HG02870 (cell line): ENCODE data around the gene GNAZ.

Experiments used
- ATAC-seq: cut with Tn5 transposase; IDR thresholded peaks from one replicate; pipeline ENCODE4 v1.9.1; 2021; ENCODE audit warnings: mild to moderate bottlenecking, moderate library complexity; ENCODE audit not compliant: unreplicated experiment

The GNAZ gene

DNA sequence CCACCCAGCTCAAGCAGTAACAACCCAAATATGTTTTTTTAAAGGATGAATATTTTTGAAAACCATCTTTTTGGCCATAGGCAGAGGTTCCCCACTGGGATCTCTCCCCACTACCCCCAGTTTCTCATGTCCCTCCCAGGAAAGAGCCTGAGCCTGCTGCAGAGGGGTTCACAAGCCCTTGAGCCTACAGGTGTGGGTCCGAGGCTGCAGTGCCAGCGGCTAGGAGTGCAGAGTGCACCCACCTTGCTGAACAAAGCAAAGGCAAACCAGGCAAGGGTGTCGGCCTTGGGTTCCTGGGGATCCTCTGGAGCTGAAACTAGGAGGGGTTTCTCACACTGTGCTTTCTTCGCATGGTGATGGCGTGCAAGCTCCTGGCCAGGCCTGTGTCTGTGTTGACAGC lies 35.0 kb downstream of the GNAZ start:
- ATAC-seq: no peak

DNA sequence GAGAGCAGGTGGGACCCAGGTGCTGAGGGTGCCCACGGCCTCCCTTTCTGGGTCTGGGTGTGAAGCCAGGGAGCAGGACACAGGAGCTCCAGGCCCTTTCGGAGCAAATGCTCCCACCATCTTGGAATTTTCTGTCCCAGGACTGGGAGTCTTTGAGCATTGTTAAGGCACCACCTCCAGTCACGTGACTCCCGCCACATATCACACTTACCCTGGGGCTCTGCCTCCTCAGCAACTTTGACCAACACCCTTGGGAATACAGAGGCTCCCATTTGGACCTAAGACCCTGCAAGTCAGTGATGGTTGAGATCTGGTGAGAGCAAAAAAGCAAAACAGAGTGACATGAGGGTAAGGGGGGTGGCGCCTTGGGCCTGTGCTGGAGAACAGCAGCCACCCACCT lies 35.6 kb downstream of the GNAZ start:
- ATAC-seq: no peak

DNA sequence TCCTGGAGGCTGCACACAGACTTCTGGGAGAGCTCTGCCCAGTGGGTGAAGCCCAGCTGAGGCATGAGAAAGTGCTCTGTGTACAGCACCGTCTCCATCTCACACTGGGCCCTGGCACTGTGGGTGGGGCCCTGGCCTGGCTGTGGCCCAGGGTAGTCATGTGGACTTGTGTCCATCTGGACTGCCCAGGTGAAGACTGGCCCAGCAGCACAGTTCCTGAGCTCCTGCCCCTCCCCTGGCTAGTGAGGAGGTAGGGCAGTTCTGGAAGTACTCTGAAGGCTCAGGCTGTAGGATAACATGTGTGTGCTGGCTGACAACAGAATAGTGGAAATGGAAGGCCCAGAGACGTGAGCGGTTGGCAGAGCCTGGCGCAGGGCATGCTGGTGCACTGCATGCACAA lies 36.0 kb downstream of the GNAZ start:
- no peak for ATAC-seq

DNA sequence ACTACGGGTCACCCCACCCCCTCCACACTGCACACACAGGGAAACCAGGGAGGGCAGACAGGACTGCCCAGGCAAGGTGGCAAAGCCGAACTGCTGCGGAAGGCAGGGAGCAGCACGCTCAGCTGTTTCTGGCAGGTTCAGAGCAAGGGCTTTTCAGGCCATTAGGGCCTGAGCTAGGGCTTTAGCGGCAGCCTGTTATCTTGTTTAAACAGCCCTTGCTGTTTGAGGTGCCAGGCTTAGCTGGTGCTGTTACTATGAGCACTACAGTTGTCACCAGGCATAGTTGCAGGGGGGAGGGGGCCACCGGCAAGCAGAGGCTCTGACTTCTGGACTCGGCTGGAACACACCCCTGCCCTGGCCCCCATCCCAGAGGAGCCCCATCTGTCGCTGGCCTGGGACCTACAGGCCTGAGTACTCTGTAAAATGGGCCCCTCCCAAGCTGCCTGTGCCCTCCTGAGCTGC lies 36.6 kb downstream of the GNAZ start:
- no peak for ATAC-seq

DNA sequence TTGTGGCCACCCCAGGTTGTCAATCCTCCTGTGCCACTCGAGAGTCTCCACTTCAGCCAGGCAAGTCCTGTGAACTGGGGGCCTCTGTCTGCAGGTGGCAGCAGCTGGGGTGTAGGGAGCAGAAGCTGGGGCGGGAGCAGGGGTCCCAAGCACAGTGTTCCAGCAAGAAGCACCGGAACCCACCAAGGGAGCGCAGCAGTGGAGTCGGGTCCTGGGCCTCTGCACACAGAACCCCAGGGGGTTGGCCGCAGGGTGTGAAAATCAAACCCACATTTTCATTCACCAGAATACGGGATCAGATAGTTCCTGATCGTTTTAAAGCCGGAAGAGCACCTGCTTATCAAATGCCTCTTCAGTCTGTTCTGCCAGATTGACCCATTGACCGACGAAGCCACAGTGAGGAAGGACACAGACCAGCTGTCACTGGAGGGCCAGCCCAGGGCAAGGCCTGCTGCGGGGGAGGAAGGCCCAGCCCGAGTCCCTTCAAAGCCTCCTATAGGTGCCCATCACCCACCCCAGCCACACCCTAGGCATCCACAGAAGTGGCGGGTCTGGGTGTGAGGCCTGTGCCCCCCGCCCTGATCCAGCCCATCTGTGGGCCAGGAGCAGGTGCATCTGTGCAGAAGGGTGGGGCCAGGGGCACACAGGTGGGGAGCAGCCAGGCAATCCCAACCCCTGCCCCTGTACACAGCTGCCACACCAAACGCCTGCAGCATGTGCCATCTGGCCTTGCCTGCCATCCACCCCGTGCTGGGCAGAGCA lies 37.3 kb downstream of the GNAZ start:
- ATAC-seq: no peak

DNA sequence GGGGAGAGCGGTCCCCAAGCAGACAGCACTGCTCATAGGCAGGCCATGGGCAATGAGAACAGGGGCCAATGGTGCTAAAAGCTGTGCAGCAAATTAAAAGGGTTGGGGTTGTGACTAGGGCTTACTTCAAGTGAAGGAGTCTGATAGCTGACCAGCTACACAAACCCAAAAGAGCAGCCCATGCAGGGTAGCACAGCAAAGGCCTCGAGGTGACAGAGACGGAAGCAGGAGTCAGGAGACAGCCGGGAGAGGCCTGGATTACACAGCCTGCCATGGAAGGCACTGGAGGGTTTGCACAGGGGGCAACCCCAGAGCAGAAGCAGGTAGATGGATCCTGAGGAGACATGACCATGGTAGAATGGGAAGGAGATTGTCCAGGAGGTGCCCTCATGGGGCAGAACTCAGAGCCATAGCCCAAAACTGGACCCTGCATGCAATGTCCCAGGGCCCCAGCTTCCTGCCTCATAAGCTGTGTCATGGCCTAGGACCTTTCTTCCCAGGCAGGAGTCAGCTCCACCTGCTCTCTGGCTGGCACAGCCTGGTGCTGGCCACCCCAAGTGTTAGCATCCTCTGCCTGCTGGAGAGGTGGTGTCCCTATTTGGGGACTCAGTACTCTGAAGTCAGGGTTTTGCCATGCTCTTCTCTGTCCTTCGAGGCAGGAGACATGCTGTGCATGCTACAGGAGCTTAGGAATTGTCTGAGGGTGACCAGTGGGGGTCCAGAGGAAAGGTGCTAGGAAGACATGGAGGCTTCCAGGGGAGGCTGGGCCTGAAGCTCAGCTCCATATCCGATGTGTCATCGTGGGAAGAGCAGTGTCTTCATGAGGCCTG lies 38.1 kb downstream of the GNAZ start:
- ATAC-seq: no peak

DNA sequence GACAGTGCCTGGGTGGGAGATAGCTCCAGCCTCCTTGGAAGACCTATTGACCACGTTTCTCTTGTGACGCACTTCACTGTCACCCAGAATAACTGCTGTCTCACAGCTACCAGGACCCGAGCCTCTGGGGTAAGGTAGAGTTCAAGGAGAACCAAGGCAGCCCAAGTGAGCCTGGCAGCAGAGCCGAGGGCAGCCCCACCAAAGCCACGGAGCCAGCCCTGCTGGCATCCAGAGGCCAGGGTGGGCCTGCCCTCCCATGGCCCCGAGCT lies 38.7 kb downstream of the GNAZ start:
- ATAC-seq: no peak

DNA sequence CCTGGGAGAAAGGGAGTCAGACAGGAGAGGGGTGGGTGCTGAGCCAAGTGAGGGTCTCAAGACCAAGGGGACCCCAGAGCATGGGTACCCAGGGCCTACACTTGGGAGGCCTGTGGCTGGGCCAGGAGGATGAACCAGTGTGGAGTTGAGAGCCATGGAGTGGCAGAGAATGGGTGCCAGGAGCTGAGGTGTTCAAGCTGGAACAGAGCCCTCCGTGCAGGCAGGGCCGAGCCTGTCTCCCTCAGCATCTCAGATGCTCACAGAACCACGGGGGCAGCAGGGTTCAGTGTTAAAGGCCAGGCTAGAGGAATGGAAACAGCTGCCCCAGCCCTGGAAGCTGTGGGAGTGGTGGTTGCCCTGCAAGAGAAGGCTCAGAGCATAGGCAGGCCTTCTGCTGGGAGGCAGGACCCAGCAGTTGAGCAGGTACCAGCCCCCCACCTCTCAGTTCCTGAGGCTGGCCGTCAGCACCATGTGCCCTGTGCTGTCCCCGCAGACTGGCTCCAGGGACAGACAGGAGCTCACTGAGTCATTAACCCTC lies 39.2 kb downstream of the GNAZ start:
- no peak for ATAC-seq

DNA sequence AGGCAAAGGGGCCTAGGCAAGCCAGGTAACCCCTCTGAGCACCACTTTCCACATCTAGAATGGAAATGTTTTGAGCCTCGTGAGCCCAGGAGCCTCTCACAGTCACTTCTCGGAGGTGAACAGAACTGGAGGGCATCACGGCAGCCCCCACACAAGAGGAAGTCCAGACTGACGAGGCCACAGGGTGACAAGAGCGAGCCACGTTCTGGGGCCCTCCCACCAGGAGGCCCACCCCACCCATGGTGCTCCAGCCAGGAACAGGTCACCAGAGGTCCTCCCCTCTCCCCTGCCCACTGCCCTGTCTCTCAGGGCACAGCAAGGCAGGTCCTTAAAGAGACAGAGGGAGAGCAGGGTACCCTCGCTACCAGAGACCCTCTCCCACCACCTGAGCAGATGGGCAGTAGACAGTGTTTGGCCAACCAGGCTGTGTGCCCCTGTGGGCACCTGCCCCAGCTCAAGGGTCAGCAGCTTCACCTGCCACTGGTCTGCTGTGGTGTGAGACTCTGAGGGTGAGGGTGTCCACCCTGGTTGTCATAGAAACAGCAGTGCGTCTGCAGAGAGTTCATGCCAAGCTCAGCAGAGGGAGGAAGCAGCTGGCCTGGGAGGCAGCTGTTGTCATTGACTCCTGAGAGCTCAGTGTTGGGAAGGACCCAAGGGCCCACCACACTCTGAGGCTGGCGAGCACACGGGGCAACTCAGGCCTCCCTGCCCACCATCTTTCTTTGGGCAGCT lies 40.0 kb downstream of the GNAZ start:
- no peak for ATAC-seq

DNA sequence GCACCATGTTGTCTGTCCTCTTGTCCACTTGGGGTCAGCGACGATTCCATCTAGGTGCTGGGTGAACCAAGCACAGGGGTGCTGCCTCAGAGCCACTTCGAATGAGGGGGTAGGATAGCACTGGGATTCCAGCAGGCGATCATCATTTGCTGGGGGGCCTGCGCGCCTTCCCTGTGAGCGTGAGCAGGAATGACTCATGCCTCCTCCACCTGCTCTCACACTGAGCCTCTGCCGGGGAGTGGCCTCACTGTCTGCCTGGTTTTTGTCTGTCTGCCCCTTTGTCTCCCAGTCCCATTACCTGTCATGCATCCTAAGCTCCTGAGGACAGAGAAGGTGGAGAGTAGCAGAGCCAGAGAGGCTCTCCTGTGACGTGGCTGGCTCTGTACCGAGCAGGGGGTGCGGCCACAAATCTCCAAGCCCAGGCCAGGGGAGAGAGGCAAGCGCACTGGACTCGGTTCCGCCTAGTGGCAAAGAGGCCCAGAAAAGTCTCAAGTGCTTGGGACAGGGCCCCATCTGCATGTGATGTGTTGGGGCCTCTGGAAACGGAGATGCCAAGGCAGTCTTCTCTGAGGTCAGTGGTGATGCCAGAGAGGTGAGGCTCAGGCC lies 40.7 kb downstream of the GNAZ start:
- ATAC-seq: no peak

DNA sequence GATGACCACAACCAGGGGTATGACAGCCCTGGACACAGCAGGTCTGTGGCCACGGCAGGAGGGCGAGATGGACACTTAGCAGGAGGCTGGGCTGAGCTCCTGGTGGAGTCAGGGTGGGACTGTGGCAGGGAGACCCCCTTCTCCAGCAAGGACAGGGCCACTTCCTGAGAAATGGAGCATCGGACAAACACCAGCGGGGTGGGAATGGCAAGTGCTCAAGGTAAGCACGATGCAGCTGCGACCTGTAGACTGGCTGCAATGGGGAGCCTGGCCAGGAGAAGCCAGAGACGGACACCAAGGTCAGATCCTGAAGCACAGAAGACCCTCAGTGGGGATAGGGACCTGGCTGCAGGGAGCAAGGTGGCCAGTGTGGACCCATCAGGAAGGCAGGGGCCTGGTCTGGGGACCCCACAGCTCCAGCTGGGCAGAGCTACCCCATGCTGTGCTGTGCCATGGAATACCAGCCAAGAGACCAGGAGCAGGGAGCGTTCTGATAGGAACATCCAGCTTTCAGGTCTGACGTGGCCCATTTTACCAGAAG lies 42.2 kb downstream of the GNAZ start:
- no peak for ATAC-seq

DNA sequence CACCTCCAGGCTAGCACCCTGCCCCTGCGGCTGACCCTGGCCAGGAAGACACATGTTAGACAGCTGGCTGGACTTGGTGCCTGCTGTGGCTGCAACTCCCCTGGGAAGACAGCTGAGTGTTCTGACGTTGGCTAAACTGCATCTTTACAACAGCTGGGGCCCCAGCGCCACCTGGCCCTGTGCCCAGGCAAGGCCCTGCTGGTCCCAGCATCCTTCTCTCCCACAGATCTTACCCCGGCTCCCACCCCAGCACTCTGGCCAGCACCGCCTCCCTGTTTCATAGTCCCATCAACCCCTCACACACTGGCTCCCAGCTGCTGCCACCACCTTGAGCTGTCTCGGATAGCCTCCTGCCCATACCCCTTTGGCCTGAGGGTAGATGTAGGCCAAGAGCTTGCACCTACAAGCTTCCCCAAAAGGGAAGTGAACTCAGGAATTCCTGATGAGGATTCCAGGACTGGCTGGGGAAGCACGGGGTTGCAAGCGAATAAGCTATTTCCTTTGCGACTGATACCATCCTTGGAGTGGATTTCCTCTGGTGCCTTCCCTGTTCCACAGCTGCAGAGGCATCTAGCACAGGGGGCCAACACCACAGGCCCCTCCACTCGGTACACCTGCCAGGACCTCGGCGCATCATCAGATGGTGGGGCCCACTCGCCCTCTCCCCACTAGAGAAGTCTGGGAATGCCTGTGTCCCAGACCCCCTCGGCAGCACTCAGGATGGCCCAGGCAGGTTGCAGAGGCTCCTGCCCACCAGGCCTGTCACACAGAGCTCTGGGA lies 42.9 kb downstream of the GNAZ start:
- no peak for ATAC-seq

DNA sequence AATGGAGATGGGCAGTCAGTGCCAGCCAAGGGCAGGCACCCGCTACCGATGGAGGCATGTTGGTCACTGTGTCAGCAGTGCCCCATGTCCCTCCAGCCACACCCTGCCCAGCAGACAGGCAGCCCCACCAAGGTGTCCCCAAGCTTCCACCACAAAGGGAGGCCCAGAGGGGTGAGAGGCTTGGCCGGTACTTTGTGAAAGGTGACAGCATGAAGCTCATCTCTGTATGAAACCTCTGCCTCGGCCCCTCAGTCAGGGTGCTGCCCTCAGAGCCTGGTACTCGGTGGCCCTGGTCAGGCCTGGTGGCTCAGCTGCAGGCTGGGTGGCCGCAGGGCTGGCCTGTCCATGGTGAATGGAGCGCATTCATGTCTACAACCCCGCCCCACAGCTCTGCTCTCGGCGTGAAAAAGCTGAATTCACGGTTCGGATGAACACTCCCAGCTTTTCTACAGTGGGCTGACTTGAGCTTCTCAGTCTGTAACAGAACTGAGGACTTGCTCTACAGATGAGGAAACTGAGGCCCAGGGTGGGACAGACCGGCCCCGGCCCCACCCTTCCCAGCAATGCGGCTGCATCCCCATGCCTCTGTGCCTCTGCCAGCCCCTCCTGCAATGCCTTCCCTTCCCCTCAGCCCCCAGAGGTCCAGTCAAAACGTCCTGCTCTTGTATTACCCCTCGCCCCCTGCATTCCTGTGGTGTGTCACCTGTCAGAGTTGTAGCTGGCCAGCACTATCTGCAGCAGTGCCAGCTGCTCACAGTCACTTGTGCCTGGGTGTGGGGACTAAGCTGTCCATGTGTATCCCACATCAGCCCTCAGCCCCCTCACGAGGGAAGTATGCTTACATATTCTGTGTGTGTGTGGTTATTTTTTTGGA lies 43.8 kb downstream of the GNAZ start:
- no peak for ATAC-seq

DNA sequence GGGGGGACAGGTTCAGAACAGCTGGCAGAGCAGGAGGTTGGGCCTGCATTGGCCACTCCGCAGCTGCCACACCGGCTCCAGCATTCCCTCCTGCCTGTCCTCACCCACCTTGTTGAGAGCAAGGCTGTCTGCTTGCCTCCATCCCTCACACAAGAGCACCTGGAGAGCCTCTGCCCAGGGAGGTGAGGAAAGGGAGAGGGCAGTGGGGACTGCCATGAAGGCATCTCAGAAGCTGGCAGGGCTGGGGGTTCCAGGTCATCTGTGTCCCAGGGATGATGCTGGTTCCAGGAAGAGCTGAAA lies 44.4 kb downstream of the GNAZ start:
- ATAC-seq: no peak

DNA sequence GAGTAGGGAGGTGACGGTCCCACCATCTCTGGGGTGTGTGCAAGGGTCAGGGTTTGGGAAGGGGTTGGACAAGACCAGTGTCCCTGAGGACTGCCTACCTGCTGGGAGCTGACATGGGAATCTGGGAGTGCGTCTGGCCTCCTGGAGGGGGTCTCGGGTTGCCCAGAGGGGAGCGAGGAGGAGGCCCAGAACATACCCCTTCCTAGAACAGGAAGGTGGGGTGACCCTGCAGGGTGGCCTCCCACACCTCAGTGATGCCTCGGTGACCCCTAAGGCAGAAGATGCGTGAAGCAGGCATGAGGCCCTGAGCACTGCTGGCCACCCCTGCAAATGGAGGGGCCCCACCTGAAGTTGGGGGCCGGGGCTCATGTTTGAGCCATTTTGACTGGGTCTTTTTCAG lies 45.0 kb downstream of the GNAZ start:
- no peak for ATAC-seq

DNA sequence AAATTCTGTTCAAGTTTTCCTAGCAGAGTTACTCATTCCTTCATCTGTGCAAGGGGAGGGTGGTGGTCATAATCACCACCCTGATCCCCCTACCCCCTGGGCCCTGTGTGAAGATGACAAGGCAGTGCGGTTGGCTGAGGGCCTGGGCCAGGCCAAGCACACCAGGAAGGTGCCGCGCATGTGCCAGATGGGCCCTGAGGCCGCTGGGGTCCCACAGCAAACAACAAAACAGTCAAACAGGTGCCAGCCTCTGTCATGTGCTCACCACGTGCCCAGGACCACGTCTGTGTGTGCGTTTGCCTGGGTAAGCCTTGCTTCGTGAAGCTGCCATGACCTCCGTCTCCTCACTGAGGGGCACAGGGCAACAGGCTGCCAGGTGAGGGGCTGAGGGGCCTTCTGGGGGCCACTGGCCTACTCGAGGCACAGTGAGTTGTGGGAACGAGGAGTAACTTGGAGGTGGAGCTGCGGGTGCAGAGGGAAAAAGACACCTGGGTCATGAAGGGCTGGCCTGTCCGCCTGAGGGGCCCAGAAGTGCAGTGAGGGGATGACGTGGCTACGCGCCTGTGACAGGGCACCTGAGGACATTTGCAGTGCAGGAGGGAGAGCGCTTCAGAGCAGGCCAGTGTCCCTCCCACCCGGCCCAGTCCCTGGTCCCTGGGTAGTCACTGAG lies 45.6 kb downstream of the GNAZ start:
- no peak for ATAC-seq

DNA sequence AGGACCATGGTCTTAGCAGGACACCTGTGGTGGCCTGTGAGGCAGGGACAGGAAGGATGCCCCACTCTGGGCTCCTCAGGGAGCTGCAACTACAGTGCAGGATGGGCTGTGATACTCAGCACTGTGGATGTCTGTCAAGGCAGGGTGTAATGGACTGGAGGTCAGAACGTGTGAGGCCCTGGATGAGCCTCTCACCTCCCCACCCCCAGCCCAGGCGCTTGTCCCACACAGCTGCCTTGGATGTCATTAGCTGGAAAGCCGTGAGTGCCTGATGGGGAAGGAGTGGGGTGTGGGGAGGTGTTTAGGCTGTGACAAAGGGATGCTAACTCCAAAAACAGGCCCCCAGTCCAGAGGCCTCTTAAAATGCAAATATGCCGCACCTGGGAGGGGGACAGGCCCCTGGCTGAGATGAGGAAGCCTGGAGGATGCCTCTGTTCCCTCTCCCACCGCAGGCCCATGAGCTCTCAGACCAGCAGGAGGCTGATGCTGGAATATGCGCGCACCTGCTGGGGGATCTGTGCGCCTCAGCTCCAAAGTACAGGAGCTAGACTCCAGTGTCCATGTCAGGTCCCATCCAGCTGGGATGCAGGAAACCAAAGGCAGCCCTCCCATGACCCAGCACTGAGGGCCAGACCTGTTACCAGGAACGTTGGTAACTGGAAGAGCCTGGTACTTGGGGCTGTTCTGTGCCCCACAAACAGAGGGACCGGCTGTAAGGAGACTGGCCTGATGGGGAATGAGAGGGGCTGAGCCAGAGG lies 46.4 kb downstream of the GNAZ start:
- no peak for ATAC-seq

DNA sequence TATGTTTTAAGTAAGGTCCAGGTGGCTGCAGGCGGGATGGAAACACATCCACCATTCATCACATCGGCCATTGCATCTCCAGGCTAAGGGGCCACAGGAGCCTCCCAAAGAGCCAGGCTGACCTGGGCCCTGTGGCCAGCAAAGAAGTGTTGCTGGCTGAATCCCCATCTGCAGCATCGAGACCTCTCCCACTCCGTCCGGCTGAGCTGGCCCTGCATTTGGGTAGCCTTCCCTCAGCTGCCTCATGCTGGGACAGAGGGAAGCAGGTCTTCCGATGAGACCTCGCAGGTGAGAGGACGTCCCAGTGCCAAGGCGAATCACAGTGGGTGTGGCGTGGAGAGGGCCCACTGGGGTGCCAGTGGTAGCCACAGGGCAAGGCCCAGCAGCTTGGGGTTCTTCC lies 47.0 kb downstream of the GNAZ start:
- ATAC-seq: no peak
